Cardiac muscle cell (in vitro differentiated cells and primary cell): ENCODE data around the gene RMND5A. TPM values are rescaled to one million over a fixed set of nuclear protein-coding genes. Genes with fewer than 3 reads are reported as not detected.
"Not testable (repeated sequence)": the region's sequence is repeated elsewhere in the genome, so short reads cannot be mapped to it uniquely, and the experiment has no call there.

Source experiments
- DNase-seq, 2 donors: peaks; one replicate each; pipeline versions ENCODE4 v3.0.0 to v3.0.0-alpha.2; 2010 to 2017; ENCODE audit warnings: low read depth in 1 of 2, low spot score in 1 of 2
- H3K27ac ChIP-seq: fragments of 200-600 bp; sonication (generic); 2 replicates; pipeline ENCODE4 v1.5.1; 2016
- H3K27me3 ChIP-seq: fragments of 200-600 bp; sonication (generic); 2 replicates; pipeline ENCODE4 v1.6.0; 2016; ENCODE audit warnings: control low read depth
- H3K36me3 ChIP-seq: fragments of 200-600 bp; sonication (generic); 2 replicates; pipeline ENCODE4 v1.5.1; 2016; ENCODE audit warnings: control low read depth
- H3K4me1 ChIP-seq: fragments of 200-600 bp; sonication (generic); 2 replicates; pipeline ENCODE4 v1.8.1; 2017; ENCODE audit warnings: low read depth, mild to moderate bottlenecking, mixed run types
- H3K4me3 ChIP-seq: fragments of 200-600 bp; sonication (generic); 2 replicates; pipeline ENCODE4 v1.5.1; 2016; ENCODE audit warnings: mild to moderate bottlenecking
- H3K9me3 ChIP-seq: fragments of 200-600 bp; sonication (generic); 2 replicates; pipeline ENCODE4 v1.5.1; 2017; ENCODE audit warnings: low read depth, mild to moderate bottlenecking, control low read depth
- CTCF ChIP-seq: IDR thresholded peaks from 2 replicates; pipeline ENCODE4 v1.5.1; 2012; ENCODE audit warnings: low read depth, mild to moderate bottlenecking, low read length
- polyA plus RNA-seq: library from polyadenylated mRNA; unstranded; fragments of >200 nt; fragmentation: Nextera tagmentation; extraction: Ambion mirVana; gene quantifications from 2 replicates; pipeline ENCODE4 v1.2.1, GENCODE V29; 2016
- total RNA-seq: library from RNA; depleted of rRNA; stranded (reverse); fragments of >200 nt; gene quantifications from 2 replicates; pipeline ENCODE4 v1.2.3, GENCODE V29; 2016

Gene RMND5A
- total and polyA plus RNA-seq, 2 experiments from 2014 or later, result 30.8 to 63.4 TPM

GRCh38 chr2:86704459-86704971, 15.6 kb upstream of the RMND5A start:
- Histone ChIP-seq H3K27ac (peak overlapping the region; percentile 73), H3K4me3 (no peak overlapping the region), H3K4me1 (peaks cover 12% of the 10 kb centered on the region), H3K36me3 (no peaks in the 10 kb centered on the region), H3K9me3 (no peaks in the 10 kb centered on the region), H3K27me3 (no peaks in the 10 kb centered on the region)
- DNase-seq, result peak; percentile 11 to 81
- TF ChIP-seq CTCF, result no peak

- Histone ChIP-seq H3K4me1 (peaks cover 12% of the 10 kb centered on the region), H3K27me3 (no peaks in the 10 kb centered on the region), H3K9me3 (no peaks in the 10 kb centered on the region), H3K36me3 (no peaks in the 10 kb centered on the region), H3K27ac (no peak overlapping the region), H3K4me3 (no peak overlapping the region)
- no peak for DNase-seq
- TF ChIP-seq CTCF, result no peak
These were observed 13.9 kb upstream of the RMND5A start for GRCh38 chr2:86706220-86706619.

GRCh38 chr2:86706935-86707334, 13.2 kb upstream of the RMND5A start:
- Histone ChIP-seq H3K4me1 (peaks cover 12% of the 10 kb centered on the region), H3K27ac (no peak overlapping the region), H3K9me3 (no peaks in the 10 kb centered on the region), H3K27me3 (no peaks in the 10 kb centered on the region), H3K36me3 (no peaks in the 10 kb centered on the region), H3K4me3 (no peak overlapping the region)
- no peak for DNase-seq
- TF ChIP-seq CTCF, result no peak

GRCh38 chr2:86708126-86708525, 12.0 kb upstream of the RMND5A start:
- not testable (repeated sequence) for H3K36me3 ChIP-seq, DNase-seq, H3K27me3 ChIP-seq, H3K27ac ChIP-seq, H3K4me3 ChIP-seq, H3K9me3 ChIP-seq
- peaks cover 12% of the 10 kb centered on the region for H3K4me1 ChIP-seq

GRCh38 chr2:86714579-86715173, 5.4 kb upstream of the RMND5A start:
- H3K4me1 ChIP-seq, DNase-seq, H3K27ac ChIP-seq, H3K36me3 ChIP-seq, H3K9me3 ChIP-seq, H3K4me3 ChIP-seq, H3K27me3 ChIP-seq: not testable (repeated sequence)

- H3K36me3 ChIP-seq, H3K27me3 ChIP-seq, DNase-seq, H3K9me3 ChIP-seq, H3K4me1 ChIP-seq: not testable (repeated sequence)
- Histone ChIP-seq H3K27ac (peak overlapping the region; percentile 98), H3K4me3 (peak overlapping the region; percentile 86)
These were observed 841 bp upstream of the RMND5A start for GRCh38 chr2:86719263-86719636.

- peak; percentile 48 to 59 for DNase-seq
These were observed 639 bp downstream of the RMND5A start for GRCh38 chr2:86720540-86721320.

GRCh38 chr2:86725706-86726105, 5.6 kb downstream of the RMND5A start:
- H3K36me3 ChIP-seq, H3K27me3 ChIP-seq, H3K4me1 ChIP-seq, H3K27ac ChIP-seq, H3K9me3 ChIP-seq, DNase-seq, H3K4me3 ChIP-seq: not testable (repeated sequence)

More at GRCh38 chr2:86720540-86721320, 639 bp downstream of the RMND5A start:
- not testable (repeated sequence) for H3K4me1 ChIP-seq, H3K9me3 ChIP-seq, H3K27me3 ChIP-seq, H3K36me3 ChIP-seq
- peak overlapping the region; percentile 98 for H3K27ac ChIP-seq
- peak overlapping the region; percentile 86 for H3K4me3 ChIP-seq

- DNase-seq, H3K4me3 ChIP-seq, H3K27ac ChIP-seq, H3K4me1 ChIP-seq, H3K9me3 ChIP-seq, H3K27me3 ChIP-seq, H3K36me3 ChIP-seq: not testable (repeated sequence)
These were observed 12.0 kb downstream of the RMND5A start for GRCh38 chr2:86732040-86732525.

GRCh38 chr2:86732837-86733236, 12.7 kb downstream of the RMND5A start:
- H3K27me3 ChIP-seq, H3K9me3 ChIP-seq, H3K4me3 ChIP-seq, DNase-seq, H3K4me1 ChIP-seq, H3K36me3 ChIP-seq, H3K27ac ChIP-seq: not testable (repeated sequence)

GRCh38 chr2:86733528-86733927, 13.4 kb downstream of the RMND5A start:
- not testable (repeated sequence) for H3K4me1 ChIP-seq, H3K36me3 ChIP-seq, DNase-seq, H3K9me3 ChIP-seq, H3K27me3 ChIP-seq, H3K27ac ChIP-seq, H3K4me3 ChIP-seq
